Activated CD4-positive, alpha-beta T cell treated with anti-CD3 and anti-CD28 coated beads, Interleukin-2, amount 50 U/mL, for 1 hour (primary cell): Measurements from ENCODE around the gene NME8.
"Not testable (repeated sequence)": the region's sequence is repeated elsewhere in the genome, so short reads cannot be mapped to it uniquely, and the experiment has no call there.

Experiments used
- DNase-seq: peaks from one replicate; pipeline ENCODE4 v3.0.0-alpha.2; 2020

Gene NME8, protein sequence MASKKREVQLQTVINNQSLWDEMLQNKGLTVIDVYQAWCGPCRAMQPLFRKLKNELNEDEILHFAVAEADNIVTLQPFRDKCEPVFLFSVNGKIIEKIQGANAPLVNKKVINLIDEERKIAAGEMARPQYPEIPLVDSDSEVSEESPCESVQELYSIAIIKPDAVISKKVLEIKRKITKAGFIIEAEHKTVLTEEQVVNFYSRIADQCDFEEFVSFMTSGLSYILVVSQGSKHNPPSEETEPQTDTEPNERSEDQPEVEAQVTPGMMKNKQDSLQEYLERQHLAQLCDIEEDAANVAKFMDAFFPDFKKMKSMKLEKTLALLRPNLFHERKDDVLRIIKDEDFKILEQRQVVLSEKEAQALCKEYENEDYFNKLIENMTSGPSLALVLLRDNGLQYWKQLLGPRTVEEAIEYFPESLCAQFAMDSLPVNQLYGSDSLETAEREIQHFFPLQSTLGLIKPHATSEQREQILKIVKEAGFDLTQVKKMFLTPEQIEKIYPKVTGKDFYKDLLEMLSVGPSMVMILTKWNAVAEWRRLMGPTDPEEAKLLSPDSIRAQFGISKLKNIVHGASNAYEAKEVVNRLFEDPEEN

DNA sequence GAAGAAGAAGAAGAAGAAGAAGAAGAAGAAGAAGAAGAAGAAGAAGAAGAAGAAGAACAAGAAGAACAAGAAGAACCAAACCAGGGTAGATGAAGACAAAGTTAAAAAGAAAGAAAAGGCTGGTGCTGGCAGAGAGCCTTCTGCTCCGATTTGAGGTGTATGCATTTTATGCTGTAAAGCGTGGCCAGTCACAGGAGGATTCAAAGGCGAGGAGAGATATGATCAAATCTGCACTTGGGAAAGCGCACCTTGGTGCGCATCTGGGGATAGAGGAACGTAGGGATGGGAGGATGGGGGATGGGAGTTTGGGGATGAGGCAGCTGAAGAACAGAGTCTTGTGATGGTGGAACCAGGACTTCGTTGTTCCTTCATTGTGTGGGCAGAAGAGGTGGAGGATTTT, at the start of gene NME8:
NME8 (plus strand) TSS at position 301 of the 400 bp plus-strand sequence. CDS start 1,670 bp downstream, outside the sequence.
- DNase-seq = no peak

DNA sequence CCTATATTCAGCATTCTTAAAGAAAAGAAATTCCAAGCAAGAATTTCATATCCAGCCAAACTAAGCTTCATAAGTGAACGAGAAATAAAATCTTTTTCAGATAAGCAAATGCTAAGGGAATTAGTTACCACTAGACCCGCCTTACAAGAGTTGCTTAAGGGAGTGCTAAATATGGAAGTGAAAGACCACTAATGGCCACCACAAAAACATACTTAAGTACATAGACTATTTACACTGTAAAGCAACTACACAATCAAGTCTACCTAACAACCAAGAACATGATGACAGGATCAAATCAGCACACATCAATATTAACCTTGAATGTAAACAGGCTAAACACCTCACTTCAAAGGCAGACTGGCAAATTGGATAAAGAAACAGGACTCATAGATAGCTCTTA, 42.2 kb upstream of the NME8 start:
- no peak for DNase-seq

DNA sequence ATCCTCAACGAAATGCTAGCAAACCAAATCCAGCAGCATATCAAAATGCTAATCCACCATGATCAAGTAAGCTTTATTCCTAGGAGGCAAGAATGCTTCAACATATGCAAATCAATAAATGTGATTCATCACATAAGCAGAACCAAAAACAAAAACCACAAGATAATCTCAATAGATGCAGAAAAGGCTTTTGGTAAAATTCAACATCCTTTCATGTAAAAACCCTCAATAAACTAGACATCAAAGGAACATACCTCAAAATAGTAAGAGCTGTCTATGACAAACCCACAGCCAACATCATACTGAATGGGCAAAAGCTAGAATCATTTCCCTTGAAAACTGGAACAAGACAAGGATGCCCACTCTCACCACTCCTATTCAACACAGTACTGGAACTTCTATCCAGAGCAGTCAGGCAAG, 36.2 kb upstream of the NME8 start:
- DNase-seq = not testable (repeated sequence)

DNA sequence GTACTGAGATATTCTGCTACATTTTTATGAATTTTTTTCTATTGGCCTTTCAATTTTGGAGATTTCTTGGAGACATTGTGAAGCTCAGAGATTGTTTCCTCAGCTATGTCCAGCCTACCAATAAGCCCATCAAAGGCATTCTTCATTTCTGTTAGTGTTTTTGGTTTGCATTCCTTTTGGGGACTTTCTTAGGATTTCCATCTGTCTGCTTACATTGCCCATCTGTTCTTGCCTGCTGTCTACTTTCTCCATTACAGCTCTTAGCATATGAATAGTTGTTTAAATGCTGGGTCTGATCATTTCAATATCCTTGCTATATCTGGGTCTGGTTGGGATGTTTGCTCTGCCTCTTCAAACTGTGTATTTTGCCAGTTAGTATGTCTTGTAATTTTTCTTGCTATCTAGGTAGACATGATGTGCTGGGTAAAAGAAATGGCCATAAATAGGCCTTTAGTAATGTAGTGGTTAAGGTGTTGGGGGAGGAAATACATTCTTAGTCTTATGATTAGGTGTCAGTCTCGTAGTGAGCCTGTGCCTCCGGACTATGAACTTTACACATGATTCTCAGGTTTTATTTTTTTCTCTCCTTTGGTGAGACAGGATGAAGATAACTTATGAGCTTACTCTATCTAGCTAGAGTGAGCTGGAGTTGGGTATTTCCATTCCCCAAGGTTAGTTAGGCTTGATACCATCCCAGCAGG, 32.6 kb upstream of the NME8 start:
- DNase-seq = no peak

DNA sequence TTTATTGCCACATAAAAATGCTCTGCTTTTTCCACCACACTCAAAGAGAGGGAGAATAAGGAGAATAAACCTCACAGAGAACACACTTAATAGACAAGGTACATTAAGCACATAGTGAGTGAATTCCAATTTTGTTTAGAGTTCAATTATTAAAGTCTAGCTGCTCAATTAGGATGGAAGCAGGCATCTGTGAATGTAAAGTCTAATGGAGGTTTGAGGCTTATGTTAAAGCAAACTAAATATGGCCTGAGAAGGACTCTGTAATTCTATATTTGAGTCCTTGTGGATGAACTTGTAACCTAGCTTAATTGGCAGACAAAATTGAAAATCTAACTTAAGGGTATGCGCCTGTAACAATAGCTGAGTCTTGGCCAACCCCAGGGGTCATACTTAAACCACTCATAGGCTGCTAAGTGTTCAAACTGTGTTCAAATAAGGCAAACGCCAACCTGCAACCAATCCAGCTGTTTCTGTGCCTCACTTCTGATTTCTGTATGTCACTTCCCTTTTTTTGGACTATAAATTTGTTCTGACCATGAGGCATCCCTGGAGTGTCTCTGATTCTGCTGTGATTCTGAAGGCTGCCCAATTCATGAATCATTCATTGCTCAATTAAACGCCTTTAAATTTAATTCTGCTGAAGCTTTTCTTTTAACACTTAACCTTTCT, 31.3 kb upstream of the NME8 start:
- DNase-seq = no peak

DNA sequence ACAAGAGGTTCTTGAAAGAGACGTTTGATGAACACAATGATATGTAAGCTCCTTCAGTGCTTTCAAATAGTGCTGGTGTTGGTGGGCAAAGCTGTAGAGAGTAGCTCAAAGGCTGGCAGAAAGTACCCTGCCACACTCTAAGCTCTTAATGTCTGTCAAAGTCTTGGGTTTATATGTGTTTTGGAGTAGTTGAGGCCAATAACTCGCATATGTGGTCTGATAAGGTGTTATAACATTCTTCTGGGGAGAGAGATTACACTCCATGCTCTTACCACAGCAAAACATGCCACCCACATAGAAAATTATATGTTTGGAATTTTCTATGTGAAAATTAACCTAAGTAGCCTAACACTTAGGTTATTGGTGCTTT, 30.8 kb upstream of the NME8 start:
- DNase-seq = no peak

DNA sequence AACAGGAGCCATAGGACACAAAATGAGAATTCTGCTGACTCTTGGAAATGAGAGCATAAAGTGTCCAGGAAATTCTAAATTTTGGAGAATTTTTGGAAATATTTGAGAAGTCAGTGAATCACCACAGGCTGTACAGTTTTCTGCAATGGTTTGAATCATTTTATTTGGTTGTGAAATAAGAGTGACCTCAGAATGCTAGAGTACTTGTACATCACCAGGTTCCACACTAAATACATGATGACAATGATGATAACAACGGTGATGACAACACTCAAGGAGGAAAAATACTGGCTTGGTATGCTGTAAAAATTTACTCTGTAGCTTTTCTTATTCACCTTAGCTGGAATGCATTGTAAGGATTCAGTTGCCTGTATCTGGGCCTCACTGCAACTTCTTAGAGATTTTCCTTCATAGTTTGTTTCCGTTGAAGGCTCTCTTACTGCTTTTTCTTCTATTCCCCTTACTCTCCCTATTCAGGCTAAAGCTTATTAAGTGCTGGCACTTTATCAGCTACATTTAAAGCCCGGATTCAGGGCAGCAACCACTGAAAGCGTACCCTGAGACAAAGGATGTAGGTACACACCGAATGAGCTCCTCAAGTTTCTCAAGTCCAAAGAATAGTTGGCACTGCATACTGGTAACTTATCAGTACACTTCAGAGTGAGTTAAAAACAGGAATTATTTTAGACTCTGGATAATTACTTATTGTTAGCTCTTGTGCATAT, 30.2 kb upstream of the NME8 start:
- no peak for DNase-seq

DNA sequence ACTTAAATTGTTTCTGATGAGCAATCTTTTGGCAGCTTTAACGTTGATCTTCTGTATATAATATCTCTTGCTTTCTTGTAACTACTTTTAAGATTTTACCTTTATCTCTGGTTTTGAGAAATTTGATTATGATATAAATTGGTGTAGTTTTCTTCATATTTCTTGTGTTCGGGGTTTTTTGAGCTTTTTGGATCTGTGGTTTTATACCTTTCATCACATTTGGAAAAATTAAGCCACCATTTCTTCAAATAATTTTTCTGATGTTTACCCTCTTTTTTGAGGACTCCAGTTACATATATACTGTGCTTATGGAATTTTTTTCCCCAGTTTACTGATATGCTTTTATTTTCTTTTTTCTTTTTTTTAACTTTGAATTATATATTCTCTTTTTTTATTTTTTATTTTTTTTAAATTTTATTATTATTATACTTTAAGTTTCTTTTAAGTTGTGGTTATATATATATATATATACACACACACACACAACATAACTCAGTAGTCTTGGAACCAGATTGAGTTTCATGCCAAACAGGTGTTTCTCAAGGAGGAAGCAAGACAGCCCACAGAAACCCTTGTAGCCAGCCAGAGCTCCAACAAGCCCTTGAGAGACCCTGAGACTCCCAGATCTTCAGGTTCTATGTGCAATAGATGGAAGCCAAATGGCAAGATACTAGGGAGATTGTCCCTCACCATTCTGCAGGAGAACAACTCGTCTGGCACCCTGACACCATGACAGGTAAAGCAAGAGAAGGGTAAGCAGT, 27.5 kb upstream of the NME8 start:
- no peak for DNase-seq

DNA sequence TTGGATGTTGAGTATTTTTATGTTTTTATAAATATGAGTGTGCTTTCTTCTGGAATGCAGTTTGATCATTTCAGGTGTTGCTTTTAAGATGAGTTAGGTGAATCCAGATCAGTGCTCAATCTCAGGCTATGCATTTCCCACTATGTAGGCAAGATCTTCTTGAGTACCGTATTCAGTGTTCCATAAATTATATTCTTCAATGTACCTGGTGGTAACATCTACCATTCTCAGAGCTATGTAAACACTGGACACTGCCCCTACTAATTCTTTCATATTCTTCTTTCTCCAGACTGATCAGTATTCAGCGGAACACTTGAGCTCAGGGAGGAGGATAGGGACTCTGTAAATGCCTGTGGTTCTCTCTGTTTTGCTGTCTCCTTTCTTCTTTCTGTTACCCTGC, 25.5 kb upstream of the NME8 start:
- no peak for DNase-seq

DNA sequence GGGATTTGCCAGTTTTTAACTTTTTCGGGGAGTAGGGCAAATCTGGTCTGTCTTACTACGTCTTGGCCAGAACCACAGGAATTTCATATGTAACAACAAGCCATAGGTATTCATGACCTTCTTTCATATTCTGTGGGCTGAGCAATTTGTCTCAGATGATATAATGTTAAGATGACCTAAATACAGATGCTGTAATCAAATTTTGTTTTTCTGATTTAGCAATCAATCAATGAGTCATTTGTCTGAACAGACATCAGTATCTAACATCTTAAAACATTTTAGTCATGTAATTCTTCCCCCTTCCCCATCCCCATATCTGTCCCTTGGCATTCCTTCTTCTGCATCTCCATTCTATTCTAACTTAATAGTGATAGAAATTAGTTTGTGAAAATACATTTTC, 24.8 kb upstream of the NME8 start:
- DNase-seq = no peak

DNA sequence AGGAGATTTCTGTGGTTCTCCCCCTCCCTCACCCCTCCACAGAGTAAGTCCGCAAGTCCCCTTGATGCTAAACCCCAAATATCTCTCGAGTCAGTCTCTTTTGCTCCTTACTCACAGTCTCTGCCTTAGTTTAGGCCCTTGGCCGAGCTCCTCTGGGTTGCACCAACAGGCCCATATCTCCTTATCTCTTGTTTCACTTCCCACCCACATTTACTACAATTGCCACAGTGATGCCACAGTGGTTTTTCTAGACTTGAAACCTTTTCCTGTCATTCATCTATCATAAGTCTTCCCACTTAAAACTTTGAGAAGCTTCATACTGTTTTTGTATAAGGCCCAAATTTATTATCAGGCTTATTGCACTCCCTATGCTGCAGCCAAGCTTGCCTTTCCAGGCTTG, 23.4 kb upstream of the NME8 start:
- no peak for DNase-seq

DNA sequence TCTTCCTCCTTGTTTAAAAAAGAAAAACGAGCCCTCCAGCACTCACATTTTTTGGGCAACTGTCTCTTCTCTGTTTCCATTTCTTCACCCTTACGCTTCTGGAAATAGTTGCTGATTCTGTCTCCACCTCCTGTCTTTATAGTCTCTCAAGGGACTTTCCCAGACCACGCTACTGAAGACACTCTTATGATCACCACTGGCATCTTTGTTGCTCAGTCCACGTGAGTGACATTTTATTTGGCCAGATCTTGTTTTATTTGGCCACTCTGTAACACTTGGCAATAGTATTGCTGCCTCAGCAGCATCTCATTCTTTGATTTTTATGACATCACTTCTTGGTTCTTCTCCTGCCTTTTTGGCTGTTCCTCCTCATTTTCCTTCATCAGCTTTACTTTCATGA, 21.6 kb upstream of the NME8 start:
- DNase-seq = no peak

DNA sequence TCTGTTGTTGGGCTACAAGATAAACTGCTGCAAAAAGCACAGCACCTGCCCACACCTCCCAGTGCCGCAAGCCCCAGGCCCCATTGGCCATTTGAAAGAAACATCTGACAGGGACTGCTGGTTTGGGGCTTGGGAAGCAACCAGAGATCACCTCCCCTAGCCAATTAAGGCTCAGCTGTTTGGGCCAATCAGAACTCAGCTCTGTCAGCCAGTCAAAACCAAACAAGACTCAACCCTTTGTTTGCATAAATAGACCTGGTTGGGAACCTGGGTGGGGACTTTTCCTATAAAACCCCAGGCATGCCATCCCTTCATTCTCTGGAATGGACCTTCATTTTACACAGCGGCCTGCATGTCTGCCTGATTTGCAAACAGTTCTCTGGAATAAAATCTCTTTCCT, 17.2 kb upstream of the NME8 start:
- DNase-seq = no peak

DNA sequence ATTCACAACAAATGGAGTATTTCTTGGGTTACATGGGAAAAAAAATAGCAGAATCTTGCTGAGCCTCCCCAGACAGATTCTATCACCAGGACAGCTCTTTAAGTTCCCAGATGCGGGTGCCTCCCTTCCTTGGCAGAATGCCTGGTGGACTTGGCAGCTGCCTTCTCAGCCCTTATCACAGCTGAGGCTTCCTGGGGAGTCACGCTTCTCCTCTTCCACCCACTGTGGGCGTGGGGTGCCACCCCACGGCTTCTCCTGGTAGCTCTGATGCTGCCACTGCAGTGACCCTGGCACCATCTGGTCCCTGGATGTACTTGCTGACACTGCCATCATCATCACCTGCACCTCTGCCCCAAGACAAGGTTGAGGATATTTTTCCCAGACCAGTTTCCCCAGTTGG, 16.2 kb upstream of the NME8 start:
- DNase-seq = no peak

DNA sequence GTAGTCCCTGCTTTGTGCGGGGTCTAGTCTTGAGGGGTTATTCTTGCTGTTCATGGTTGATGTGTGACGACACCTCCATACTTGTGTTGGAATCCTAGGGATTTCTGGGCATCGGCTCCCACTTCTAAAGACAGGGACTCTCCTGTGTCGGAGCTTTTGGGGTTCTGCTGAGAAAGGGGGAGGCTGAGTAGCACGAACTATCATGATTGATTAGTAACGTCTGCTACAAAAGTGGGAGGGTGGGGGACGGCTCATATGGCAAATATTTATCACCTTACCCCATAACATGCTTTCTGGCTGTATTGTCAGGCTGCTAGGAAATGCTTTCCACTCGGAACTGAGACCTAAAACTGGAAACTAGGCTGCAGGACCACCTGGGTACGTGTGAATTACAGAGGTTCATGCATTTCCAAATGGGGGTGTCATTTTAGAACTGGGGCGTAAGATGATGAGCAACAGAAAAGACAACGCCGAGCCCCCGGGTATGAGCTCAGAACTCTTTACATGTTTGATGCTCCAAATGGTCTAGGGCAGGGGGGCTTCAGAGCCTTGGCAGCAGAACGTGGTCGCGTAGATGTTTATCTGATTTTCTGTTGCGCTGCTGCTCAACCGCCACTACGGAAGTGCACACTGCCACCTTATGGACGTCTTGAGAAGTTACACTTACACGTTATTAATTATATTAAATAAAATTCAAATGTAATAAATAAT, 15.1 kb upstream of the NME8 start:
- DNase-seq = peak; percentile 23

DNA sequence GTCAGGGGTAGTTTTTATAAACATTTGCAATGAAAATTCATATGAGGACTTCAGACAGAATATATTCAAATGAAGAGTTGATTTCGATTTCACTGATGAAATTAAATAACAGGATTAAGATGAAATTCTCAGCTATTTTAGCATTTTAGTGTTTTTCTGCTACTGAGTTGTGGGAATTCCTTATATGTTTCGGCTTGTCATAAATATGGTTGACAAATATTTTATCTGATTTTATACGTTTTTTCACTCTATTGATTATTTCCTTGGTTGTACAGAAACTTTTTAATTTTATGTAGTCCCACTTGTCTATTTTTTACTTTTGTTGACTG, 14.6 kb upstream of the NME8 start:
- no peak for DNase-seq

DNA sequence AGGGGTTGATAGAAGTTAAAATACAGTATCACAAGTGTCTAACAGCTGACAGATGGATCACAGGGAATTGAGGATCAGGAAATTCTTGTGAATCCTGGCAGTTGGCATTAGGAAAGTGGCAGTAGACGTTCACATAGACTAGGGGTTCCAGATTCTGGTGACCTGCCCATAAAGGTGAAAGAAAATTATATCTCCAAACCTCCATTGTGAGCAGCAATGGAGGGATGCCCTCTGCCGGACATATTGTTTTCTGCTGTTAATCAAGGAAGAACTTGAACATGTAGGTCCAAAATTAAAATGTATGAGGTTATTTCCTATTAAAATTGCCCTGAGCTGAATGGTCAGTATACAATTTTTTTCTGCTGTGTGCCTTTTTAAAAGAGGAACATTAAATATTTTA, 5.1 kb downstream of the NME8 start:
- DNase-seq = no peak

DNA sequence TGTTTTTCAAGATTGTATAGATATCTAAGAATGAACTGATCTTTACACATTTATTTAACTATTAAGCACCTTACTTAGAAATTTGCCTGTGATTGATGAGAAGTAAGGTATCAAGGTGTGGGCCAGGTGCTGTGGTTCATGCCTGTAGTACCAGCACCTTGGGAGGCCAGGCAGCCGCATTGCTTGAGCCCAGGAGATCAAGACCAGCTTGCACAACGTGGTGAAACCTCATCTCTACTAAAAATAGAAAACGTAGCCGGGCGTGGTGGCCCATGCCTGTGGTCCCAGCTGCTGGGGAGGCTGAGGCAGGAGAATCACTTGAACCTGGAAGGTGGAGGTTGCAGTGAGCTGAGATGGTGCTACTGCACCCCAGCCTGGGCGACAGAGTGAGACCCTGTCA, 33.7 kb downstream of the NME8 start:
- no peak for DNase-seq

DNA sequence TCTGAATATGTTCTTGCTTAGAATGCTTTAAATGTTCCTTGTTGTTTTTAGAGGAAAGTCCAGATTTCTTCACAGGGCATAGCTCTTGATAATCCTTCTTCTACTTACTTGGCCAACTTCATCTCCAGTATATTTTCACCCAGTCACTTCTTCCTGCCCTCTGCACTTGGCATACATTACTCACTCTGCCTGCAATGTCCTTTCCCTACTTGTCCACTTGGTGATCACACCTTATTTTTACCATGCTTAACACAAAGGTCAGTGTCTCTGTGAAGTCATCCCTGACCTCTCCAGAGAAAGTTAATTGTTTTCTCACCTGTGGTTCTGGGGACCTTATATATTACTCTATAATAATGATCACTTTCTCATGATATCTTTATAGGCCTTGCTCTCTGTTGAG, 45.0 kb downstream of the NME8 start:
- no peak for DNase-seq

DNA sequence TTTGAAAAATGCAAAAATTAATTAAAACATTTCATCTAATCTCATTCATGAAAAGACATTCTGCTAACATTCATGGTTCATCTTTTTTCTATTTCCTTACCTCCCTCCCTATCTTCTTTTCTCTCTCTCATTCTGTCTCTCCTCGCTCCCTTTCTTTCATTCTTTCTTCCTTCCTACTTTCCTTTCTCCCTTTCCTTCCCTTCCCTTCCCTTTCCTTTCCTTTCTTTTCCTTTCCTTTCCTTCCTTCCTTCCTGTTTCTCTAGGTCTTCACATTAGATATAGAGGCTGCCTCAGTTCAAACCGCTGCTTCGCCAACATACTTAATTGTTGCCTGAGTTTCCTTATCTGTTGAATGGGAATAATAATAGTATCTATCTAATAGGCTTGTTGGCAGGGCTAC, 46.3 kb downstream of the NME8 start:
- no peak for DNase-seq

DNA sequence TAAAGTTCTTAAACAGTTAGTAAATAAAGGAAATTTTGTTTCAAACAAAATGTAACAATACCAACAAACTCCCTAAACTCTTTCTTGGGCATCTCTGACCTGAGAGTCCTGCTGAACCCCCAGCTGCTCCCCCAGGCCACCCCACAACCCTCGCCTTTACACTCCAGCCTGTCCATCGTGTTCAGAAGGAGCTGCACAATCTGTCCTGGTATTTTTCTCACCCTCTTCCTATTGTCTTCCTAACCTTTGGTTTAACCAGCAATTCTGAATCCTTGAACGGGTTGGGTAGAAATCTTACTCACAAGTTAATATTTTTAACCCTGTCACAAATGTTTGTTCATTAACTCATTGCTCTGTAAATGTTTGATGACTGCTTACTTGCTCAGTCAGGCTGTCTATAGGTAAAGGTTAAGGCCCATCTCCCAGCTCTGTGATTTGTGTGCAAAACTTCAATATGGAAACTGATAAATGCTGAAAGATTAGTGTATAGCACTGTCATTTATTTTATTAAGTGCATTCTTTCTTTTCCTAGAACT, 51.4 kb downstream of the NME8 start:
- no peak for DNase-seq
